Measurements from ENCODE around the gene RBMS3. TPM values are rescaled to one million over a fixed set of nuclear protein-coding genes. Genes with fewer than 3 reads are reported as not detected.

Gene RBMS3
- total RNA-seq, 4 donors from 2014 or later, result 7.3 to 21.8 (median 12.8) TPM

- DNase-seq (ENCODE audit: low spot score in 2 of 2), result no peak
- no peak overlapping the region for H3K4me3 ChIP-seq (ENCODE audit: low read depth, poor library complexity, severe bottlenecking)
- TF ChIP-seq POLR2A (IDR thresholded peaks at IDR 0.05), result no peak
- TF ChIP-seq, protein P1, sequence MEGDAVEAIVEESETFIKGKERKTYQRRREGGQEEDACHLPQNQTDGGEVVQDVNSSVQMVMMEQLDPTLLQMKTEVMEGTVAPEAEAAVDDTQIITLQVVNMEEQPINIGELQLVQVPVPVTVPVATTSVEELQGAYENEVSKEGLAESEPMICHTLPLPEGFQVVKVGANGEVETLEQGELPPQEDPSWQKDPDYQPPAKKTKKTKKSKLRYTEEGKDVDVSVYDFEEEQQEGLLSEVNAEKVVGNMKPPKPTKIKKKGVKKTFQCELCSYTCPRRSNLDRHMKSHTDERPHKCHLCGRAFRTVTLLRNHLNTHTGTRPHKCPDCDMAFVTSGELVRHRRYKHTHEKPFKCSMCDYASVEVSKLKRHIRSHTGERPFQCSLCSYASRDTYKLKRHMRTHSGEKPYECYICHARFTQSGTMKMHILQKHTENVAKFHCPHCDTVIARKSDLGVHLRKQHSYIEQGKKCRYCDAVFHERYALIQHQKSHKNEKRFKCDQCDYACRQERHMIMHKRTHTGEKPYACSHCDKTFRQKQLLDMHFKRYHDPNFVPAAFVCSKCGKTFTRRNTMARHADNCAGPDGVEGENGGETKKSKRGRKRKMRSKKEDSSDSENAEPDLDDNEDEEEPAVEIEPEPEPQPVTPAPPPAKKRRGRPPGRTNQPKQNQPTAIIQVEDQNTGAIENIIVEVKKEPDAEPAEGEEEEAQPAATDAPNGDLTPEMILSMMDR (IDR thresholded peaks at IDR 0.05), result no peak
- intact Hi-C loops (cut with DNase I; ENCODE audit: low total_unique reads), result no loop called here
- 74 to 83% methylated on average over 1 of the region's 1 CpG for WGBS, 2 donors
These were observed 334.1 kb downstream of the RBMS3 start for GRCh38 chr3:29614954-29615353.

DNA sequence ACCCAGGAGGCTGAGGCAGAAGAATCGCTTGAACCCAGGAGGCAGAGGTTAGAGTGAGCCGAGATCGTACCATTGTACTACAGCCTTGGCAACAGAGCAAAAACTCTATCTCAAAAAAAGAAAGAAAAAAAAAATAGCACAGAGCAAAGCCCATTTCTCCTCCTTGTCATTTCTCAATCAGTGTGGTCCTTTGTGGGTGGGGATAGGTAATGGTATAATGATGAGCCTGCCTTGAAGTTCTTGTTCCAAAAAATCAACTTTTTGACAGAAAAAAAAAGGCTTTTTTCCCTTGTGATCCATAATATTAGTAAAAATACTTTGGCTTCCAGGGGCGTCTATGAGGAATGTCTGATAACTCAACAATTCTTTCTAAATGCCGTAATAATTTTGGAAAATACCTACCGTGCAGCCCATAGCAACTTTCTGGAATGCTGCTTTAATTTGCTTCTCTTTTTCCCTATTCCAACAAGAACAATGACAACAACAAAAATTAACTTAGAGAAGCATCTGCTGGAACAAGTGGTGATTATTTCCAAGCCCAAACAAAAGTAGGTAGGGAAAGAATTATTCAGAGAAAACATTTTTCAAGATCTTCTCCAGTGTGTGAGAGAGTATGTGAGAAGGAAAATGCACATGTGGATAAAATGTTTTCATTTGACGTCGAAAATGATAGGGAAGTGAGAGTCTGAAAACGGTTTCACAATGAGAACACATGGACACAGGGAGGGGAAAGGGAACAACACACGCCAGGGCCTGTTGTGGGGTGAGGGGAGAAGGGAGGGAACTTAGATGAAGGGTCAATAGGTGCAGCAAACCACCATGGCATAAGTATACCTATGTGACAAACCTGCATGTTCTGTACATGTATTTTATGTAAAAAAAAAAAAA, 337.8 kb downstream of the RBMS3 start:
- peak in 1 of 2 donors; percentile 16 for DNase-seq (ENCODE audit: low spot score in 2 of 2)
- intact Hi-C loops (cut with DNase I; ENCODE audit: low total_unique reads), result no loop called here
- 44 to 45% methylated on average over 10 of the region's 10 CpGs for WGBS, 2 donors
- H3K4me3 ChIP-seq (ENCODE audit: low read depth, poor library complexity, severe bottlenecking), result no peak overlapping the region
- TF ChIP-seq POLR2A (IDR thresholded peaks at IDR 0.05), result no peak
- TF ChIP-seq, protein P1 (IDR thresholded peaks at IDR 0.05), result no peak

- WGBS, 2 donors, result 35 to 40% methylated on average over 4 of the region's 4 CpGs
- no peak for TF ChIP-seq POLR2A (IDR thresholded peaks at IDR 0.05)
- TF ChIP-seq, protein P1 (IDR thresholded peaks at IDR 0.05), result no peak
- H3K4me3 ChIP-seq (ENCODE audit: low read depth, poor library complexity, severe bottlenecking), result no peak overlapping the region
- intact Hi-C loops (cut with DNase I; ENCODE audit: low total_unique reads), result no loop called here
- no peak for DNase-seq (ENCODE audit: low spot score in 2 of 2)
These were observed 338.8 kb downstream of the RBMS3 start for GRCh38 chr3:29619676-29620075.

DNA sequence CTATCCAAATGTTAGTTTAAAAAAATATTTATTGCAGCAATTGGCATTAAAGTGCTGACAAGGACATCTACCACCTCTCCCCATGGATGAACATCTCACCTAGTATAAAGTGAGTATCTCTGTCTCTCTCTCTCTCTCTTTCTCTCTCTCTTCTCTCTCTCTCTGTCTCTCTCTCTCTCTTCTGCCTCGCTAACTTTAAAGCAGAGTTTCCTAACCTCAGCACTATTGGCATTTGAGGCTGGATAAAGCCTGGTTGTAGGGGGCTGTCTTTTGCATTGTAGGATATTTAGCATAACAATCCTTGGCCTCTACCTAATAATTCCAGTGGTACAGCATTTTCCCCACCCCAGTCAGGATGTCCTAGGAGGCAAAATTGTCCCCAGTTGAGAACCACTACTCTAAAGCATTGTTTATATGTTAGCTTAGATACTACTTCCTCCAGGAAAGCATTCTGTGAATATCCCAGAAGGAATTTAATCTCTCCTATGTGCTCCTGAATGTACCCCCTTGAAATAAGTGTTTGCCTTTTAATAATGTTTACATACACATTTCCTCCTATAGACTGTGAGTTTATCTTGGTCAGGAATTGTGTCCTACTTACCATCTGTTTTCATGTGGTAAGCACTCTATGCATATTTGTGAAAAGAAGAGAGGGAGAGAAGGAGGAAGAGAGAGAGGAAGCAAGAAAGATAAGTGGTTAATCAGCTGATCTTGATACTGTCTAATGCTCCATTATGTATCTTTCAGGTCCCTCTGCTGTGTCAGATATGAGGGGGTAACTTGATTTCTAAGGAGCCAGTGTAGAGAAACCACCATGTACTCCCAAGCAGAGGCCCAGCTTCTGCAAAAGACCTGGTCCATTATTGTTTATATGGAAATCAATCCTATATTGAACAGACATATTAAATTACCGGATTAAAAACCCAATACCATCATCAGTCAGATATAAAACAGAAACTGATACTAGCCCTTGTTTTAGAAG, 346.6 kb downstream of the RBMS3 start:
- 92 to 96% methylated on average over 2 of the region's 2 CpGs for WGBS, 2 donors
- H3K4me3 ChIP-seq (ENCODE audit: low read depth, poor library complexity, severe bottlenecking), result no peak overlapping the region
- no peak for TF ChIP-seq POLR2A (IDR thresholded peaks at IDR 0.05)
- TF ChIP-seq, protein P1 (IDR thresholded peaks at IDR 0.05), result no peak
- no peak for DNase-seq (ENCODE audit: low spot score in 2 of 2)
- intact Hi-C loops (cut with DNase I; ENCODE audit: low total_unique reads), result no loop called here

- no peak for DNase-seq (ENCODE audit: low spot score in 2 of 2)
- no peak for TF ChIP-seq POLR2A (IDR thresholded peaks at IDR 0.05)
- TF ChIP-seq, protein P1 (IDR thresholded peaks at IDR 0.05), result no peak
- no peak overlapping the region for H3K4me3 ChIP-seq (ENCODE audit: low read depth, poor library complexity, severe bottlenecking)
- 61 to 70% methylated on average over 2 of the region's 2 CpGs for WGBS, 2 donors
- intact Hi-C loops (cut with DNase I; ENCODE audit: low total_unique reads), result no loop called here
These were observed 347.9 kb downstream of the RBMS3 start for GRCh38 chr3:29628795-29629194.
